Measurements from ENCODE around the gene VIPR2. TPM values are rescaled to one million over a fixed set of nuclear protein-coding genes. Genes with fewer than 3 reads are reported as not detected.

Gene VIPR2
- total RNA-seq, 1 donor: not detected

DNA sequence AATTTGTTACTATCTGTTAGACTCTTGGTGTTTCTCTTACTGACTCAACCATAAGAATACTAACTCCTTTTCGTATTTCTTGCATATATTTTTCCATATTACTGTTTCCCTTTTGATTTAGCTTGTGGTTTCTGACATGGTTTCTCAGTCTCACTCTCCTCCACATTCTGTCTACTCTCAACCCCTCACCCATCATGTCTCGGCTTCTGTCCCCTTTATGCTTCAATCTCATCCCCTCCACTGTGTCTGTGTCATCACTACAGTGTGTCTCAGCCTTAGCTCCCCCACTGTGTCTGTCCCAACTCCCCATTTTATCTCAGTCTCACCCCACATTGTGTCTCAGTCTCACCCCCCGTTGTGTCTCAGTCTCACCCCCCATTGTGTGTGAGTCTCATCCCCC lies 126.9 kb downstream of the VIPR2 start:
- no peak for TF ChIP-seq CTCF (IDR thresholded peaks at IDR 0.05; ENCODE audit: insufficient read depth, low read depth, low read length)
- no peak overlapping the region for H3K4me3 ChIP-seq (ENCODE audit: low read depth, low read length)
- no peak for DNase-seq (ENCODE audit: low read depth)

GRCh38 chr7:159017210-159017609 lies 127.5 kb downstream of the VIPR2 start:
- DNase-seq (ENCODE audit: low read depth): no peak
- H3K4me3 ChIP-seq (ENCODE audit: low read depth, low read length): no peak overlapping the region
- TF ChIP-seq CTCF (IDR thresholded peaks at IDR 0.05; ENCODE audit: insufficient read depth, low read depth, low read length): no peak

DNA sequence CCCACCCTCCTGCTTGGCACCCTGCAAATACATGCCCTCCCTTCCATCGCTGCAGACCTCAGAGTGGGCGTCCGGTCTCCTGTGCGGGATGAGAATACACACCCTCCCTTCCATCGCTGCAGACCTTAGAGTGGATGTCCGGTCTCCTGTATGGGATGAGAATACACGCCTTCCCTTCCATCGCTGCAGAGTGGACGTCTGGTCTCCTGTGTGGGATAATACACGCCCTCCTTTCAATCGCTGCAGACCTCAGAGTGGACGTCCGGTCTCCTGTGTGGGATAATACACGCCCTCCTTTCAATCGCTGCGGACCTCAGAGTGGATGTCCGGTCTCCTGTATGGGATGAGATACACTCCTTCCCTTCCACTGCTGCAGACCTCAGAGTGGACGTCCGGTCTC lies 128.1 kb downstream of the VIPR2 start:
- no peak for DNase-seq (ENCODE audit: low read depth)
- H3K4me3 ChIP-seq (ENCODE audit: low read depth, low read length): no peak overlapping the region
- TF ChIP-seq CTCF (IDR thresholded peaks at IDR 0.05; ENCODE audit: insufficient read depth, low read depth, low read length): no peak

DNA sequence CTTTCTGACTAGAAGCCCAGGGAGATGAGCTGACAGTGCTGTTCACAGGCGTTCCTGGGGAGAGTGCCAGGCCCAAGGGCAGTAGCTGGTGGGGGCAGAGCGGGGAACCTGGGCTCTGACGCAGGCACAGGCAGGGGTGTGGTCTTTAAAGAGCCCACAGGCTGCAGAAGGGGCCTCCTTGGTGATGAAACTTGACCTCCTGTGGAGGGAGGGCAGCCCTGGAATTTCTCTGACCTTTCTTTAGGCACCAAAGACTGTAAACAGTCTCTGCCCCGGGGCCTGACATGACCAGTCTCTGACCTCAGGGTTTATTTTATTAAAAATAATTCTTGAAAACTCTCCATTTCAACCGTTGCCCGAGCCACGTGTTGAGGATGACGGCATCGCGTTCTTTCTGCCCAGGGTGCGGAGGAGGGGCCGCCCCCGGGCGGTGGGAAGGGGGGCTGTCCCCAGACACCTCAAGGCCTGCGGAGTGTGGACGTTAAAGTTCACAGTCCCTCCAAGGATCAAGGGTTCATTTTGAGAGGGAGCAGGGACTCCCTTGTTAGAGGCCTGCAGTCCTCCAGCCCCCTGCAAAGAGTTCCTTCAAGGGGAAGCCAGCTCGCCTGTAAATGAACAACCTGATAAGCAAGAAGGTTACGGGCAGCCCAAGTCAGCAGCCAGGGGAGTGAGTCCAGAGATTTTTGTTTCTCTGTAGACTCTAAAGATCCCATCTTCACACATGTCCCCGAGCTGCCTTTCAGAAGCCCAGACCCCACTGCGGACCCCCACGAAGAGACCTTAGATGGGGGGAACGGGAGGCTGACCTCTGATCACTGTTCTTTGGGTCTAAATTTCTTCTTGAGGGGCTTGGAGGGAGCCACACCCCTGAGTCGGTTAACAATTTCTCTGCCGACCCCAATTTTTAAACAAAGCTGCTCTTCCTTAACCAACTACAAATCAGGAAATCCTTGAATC lies 128.9 kb downstream of the VIPR2 start:
- DNase-seq (ENCODE audit: low read depth): peak; percentile 95
- no peak overlapping the region for H3K4me3 ChIP-seq (ENCODE audit: low read depth, low read length)
- no peak for TF ChIP-seq CTCF (IDR thresholded peaks at IDR 0.05; ENCODE audit: insufficient read depth, low read depth, low read length)

DNA sequence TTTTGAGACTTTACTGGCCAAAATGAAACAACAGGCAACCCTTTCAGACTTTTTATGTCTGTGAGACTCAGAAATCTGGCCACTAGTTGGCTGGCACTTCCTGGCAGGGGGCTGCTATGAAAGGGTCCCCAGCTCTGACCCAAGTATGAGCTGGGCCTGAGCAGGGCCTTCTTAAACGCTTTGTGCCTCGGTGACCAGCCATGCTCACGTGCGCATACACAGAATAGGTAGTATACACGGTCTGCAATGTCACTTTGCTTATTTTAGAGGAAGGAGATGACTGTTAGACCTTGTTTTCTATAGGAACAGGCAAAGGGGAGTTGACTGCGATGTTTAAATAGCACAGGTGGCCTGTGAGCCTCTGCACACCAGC lies 129.6 kb downstream of the VIPR2 start:
- TF ChIP-seq CTCF (IDR thresholded peaks at IDR 0.05; ENCODE audit: insufficient read depth, low read depth, low read length): no peak
- H3K4me3 ChIP-seq (ENCODE audit: low read depth, low read length): no peak overlapping the region
- DNase-seq (ENCODE audit: low read depth): no peak

GRCh38 chr7:159014297-159015062 lies 130.2 kb downstream of the VIPR2 start:
- no peak overlapping the region for H3K4me3 ChIP-seq (ENCODE audit: low read depth, low read length)

More at GRCh38 chr7:159014297-159015062, 130.2 kb downstream of the VIPR2 start:
- no peak for TF ChIP-seq CTCF (IDR thresholded peaks at IDR 0.05; ENCODE audit: insufficient read depth, low read depth, low read length)
- DNase-seq (ENCODE audit: low read depth): no peak

Data from fibroblast of villous mesenchyme (primary cell).